Fibroblast of villous mesenchyme (primary cell): ENCODE measurements around the gene SGPP1. TPM values are rescaled to one million over a fixed set of nuclear protein-coding genes. Genes with fewer than 3 reads are reported as not detected.

Source experiments
- DNase-seq: peaks from one replicate; pipeline ENCODE4 v3.0.0-alpha.2; 2010; ENCODE audit warnings: low read depth
- H3K4me3 ChIP-seq: 2 replicates; pipeline ENCODE4 v1.5.1; 2011; ENCODE audit warnings: low read depth, mild to moderate bottlenecking, low read length
- total RNA-seq: library from RNA; depleted of rRNA; stranded (reverse); fragments of >200 nt; gene quantifications from 2 replicates; pipeline ENCODE4 v1.2.3, GENCODE V29; 2012
- TF ChIP-seq, protein P1 (sequence below): IDR thresholded peaks from 2 replicates; pipeline ENCODE4 v1.5.1; 2012; ENCODE audit warnings: low read depth, mild to moderate bottlenecking, low read length; ENCODE audit not compliant: insufficient read depth

Gene SGPP1
- total RNA-seq, 1 donor, result 31.5 TPM

- TF ChIP-seq, protein P1, sequence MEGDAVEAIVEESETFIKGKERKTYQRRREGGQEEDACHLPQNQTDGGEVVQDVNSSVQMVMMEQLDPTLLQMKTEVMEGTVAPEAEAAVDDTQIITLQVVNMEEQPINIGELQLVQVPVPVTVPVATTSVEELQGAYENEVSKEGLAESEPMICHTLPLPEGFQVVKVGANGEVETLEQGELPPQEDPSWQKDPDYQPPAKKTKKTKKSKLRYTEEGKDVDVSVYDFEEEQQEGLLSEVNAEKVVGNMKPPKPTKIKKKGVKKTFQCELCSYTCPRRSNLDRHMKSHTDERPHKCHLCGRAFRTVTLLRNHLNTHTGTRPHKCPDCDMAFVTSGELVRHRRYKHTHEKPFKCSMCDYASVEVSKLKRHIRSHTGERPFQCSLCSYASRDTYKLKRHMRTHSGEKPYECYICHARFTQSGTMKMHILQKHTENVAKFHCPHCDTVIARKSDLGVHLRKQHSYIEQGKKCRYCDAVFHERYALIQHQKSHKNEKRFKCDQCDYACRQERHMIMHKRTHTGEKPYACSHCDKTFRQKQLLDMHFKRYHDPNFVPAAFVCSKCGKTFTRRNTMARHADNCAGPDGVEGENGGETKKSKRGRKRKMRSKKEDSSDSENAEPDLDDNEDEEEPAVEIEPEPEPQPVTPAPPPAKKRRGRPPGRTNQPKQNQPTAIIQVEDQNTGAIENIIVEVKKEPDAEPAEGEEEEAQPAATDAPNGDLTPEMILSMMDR, result no peak
- H3K4me3 ChIP-seq, result no peak overlapping the region
- no peak for DNase-seq
Observed at GRCh38 chr14:63652406-63652805, 75.5 kb downstream of the SGPP1 start.

DNA sequence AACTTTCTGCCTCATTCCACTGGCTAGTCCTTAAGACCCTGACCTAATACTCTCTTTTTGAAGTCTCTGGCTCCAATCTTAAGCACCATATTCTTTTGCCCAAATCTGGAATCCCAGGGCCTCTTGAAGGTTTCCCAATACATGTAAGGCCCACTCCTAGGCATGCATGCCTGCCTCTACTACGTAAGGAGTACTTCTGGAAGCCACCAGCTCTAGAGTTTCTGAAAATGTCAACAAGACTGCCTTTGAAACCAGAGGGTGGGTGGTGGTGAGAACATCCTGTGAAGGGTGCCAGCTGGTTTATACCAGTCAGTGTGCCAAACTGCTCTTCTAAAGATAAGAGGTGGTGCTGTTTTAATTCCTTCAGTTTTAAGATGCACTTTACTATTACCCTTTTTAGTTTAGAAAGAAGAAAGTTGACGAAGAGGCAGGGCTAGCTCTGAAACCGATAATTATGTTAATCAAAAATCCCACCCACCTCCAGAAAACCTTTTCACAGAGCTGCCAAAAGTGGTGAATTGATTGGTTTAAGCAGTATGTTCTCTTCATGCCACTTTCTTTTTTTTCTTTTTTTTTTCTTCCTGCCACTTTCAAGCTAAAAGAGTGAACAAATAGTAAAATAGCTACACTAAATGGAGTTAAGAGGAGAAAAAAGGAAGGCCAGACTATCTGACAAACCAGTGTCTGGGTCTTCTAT lies 77.5 kb downstream of the SGPP1 start:
- DNase-seq, result peak; percentile 65
- TF ChIP-seq, protein P1, result no peak
- H3K4me3 ChIP-seq, result no peak overlapping the region

GRCh38 chr14:63647696-63648410 lies 80.0 kb downstream of the SGPP1 start:
- H3K4me3 ChIP-seq, result no peak overlapping the region
- TF ChIP-seq, protein P1, result no peak
- no peak for DNase-seq

DNA sequence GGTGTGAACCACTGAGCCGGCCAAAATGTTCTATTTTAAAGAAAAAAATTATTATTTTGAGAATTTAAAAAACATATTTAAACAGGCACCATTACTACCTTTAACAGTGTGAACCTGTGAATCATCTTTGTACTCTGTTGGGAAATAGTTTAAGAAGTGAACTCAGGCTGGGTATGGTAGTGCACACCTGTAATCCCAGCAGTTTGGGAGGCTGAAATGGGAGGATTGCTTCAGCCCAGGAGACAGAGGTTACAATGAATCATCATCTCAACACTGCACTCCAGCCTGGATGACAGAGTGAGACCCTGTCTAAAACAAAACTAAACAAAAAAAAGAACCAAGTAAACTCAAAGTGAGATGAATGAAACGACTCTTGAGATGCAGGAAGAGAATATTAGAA lies 83.1 kb downstream of the SGPP1 start:
- H3K4me3 ChIP-seq, result no peak overlapping the region
- TF ChIP-seq, protein P1, result no peak
- DNase-seq, result no peak

GRCh38 chr14:63642656-63643382 lies 85.0 kb downstream of the SGPP1 start:
- TF ChIP-seq, protein P1, result no peak
- peak overlapping the region; percentile 87 for H3K4me3 ChIP-seq
- DNase-seq, result no peak

GRCh38 chr14:63642229-63642611 lies 85.6 kb downstream of the SGPP1 start:
- peak overlapping the region; percentile 87 for H3K4me3 ChIP-seq
- DNase-seq, result peak; percentile 97
- TF ChIP-seq, protein P1, result no peak
